ENCODE results near the gene BLZF1. TPM values are rescaled to one million over a fixed set of nuclear protein-coding genes. Genes with fewer than 3 reads are reported as not detected.

Gene BLZF1
- total and polyA plus RNA-seq, 2 of the 8 experiments (the other 6 are each of a cell fraction or from before 2014, with no cell fraction given): 1.8 to 10.3 TPM

DNA sequence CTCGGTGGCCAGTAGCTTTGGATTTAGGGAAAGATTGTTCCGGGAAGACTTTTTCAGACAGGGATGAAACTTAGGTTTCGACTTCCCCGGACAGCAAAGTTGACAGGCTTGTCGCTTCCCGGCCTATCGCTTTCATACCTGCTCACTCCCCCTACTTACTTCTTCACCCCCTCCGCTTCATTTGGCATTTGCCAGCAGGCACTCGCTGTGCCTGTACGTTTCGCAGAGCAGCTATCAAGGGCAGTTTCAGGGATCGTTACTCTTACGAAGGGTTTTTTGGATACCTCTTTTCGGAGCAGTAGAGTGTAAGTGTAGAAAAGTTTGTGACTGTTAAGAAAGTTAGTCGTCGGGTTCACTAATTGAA, 393 bp downstream of the BLZF1 start:
- Histone ChIP-seq H3K4me1 (replicated peaks in 1 of 4; ENCODE audit: control insufficient read depth in 3 of 4, insufficient read depth in 4 of 4, low read length in 3 of 4) (no peaks in the 10 kb centered on the region; a peak in 1 of 7 replicates), H2AK5ac (ENCODE audit: low read depth, low read length) (no peak overlapping the region), H3K4ac (replicated peaks; ENCODE audit: insufficient read length, low read depth, low read length) (no peak overlapping the region), H2BK12ac (ENCODE audit: low read depth, low read length) (no peak overlapping the region), H3K4me2 (ENCODE audit: insufficient read depth in 1 of 2, low read depth in 2 of 2, low read length in 2 of 2) (peak overlapping the region; percentile 55 to 79), H4K8ac (ENCODE audit: extremely low read depth, insufficient read depth, low read length) (no peak overlapping the region), H3K36me3 (ENCODE audit: control insufficient read depth in 2 of 4, insufficient read depth in 4 of 4, low read length in 3 of 4) (peaks cover 0 to 6% (median 1%) of the 10 kb centered on the region in 4 experiments; a peak in 1 of 8 replicates), H2AFZ (ENCODE audit: low read length) (peak overlapping the region; percentile 98), H3K27me3 (replicated peaks in 1 of 4; ENCODE audit: control insufficient read depth in 3 of 4, extremely low read depth in 1 of 4, insufficient read depth in 3 of 4, low read length in 3 of 4) (no peaks in the 10 kb centered on the region), H2BK15ac (ENCODE audit: low read length) (no peak overlapping the region), H4K20me1 (replicated peaks in 1 of 2; ENCODE audit: control insufficient read depth in 1 of 2, insufficient read depth in 2 of 2, low read length in 2 of 2) (no peaks in the 10 kb centered on the region), H3K27ac (ENCODE audit: low read depth, low read length) (peak overlapping the region; percentile 43; the same call in 1 of the 2 replicates), H3K9me3 (ENCODE audit: insufficient read depth in 2 of 2, low read depth in 1 of 2, low read length in 1 of 2) (peaks cover 0 to 3% of the 10 kb centered on the region in 2 experiments; a peak in 1 of 4 replicates), H3K79me1 (ENCODE audit: low read depth, low read length) (no peaks in the 10 kb centered on the region), H3K18ac (ENCODE audit: extremely low read depth, low read length) (no peak overlapping the region), H2BK5ac (ENCODE audit: low read depth, low read length) (no peak overlapping the region), H3K4me3 (ENCODE audit: extremely low read depth in 1 of 4, insufficient read depth in 2 of 4, low read depth in 3 of 4, low read length in 4 of 4) (peak overlapping the region; percentile 87 to 98 (median 92)), H4K91ac (replicated peaks; ENCODE audit: insufficient read length, low read length) (no peak overlapping the region), H3K14ac (ENCODE audit: insufficient read length) (no peak overlapping the region), H3K79me2 (ENCODE audit: control insufficient read depth in 1 of 2, insufficient read depth in 2 of 2, low read length in 2 of 2) (peaks cover 0 to 14% of the 10 kb centered on the region in 2 experiments; a peak in 2 of 4 replicates), H3K23ac (ENCODE audit: insufficient read length) (no peak overlapping the region), H3K56ac (replicated peaks; ENCODE audit: insufficient read length, low read depth, low read length) (peak overlapping the region; percentile 9), H3K9ac (replicated peaks in 1 of 4; ENCODE audit: extremely low read depth in 1 of 4, low read depth in 3 of 4, low read length in 3 of 4) (peak overlapping the region in 3 of 4 experiments; percentile 6 to 52 (median 38); a peak in 6 of 7 replicates), H2BK120ac (replicated peaks; ENCODE audit: low read depth, low read length) (no peak overlapping the region), H3K23me2 (ENCODE audit: low read depth, low read length) (peaks cover 7% of the 10 kb centered on the region), H4K5ac (ENCODE audit: insufficient read length, low read depth, low read length) (peak overlapping the region; percentile 18), H2BK20ac (ENCODE audit: low read length) (no peak overlapping the region)
- TF ChIP-seq KDM4A (IDR thresholded peaks at IDR 0.05; ENCODE audit: low read depth, low read length, severe bottlenecking) (peak; percentile 49), ASH2L (IDR thresholded peaks at IDR 0.05; ENCODE audit: low read length) (peak; percentile 15), HDAC2 (IDR thresholded peaks at IDR 0.05; ENCODE audit: borderline replicate concordance in 1 of 2, low read depth in 2 of 2, low read length in 2 of 2) (no peak), POLR2AphosphoS5 (IDR thresholded peaks at IDR 0.05; ENCODE audit: low read depth, low read length) (0 out of 2 replicates have a peak, but pooled peaks have one; percentile 1)
- WGBS, 2 experiments (ENCODE audit: extremely low coverage in 1 of 2, insufficient coverage in 1 of 2, insufficient read length in 1 of 2, insufficient replicate concordance in 2 of 2, low coverage in 1 of 2, low lambda C conversion rate in 2 of 2, missing lambda C conversion rate in 1 of 2): 3% methylated on average over 16 of the region's 16 CpGs; no CpG with 5 or more reads in 1 of the 2 experiments
- CTCF ChIA-PET (ENCODE audit: partially characterized antibody): interaction anchor here (0.7 to 2.5 kb wide), 5 partner anchors 8 to 719 kb away, joined by 3 to 8 read pairs (median 3); no protein-coding TSS in a partner anchor
- FAIRE-seq (no peak), DNase-seq (ENCODE audit: low read depth in 1 of 2, low spot score in 2 of 2) (no peak)
- POLR2A ChIA-PET (ENCODE audit: partially characterized antibody): interaction anchor here (1.1 to 1.2 kb wide), 2 partner anchors 15 to 118 kb away, joined by 3 to 5 read pairs; partner anchors contain the start of gene SLC19A2
